ENCODE results near the gene CELA2B.

DNA sequence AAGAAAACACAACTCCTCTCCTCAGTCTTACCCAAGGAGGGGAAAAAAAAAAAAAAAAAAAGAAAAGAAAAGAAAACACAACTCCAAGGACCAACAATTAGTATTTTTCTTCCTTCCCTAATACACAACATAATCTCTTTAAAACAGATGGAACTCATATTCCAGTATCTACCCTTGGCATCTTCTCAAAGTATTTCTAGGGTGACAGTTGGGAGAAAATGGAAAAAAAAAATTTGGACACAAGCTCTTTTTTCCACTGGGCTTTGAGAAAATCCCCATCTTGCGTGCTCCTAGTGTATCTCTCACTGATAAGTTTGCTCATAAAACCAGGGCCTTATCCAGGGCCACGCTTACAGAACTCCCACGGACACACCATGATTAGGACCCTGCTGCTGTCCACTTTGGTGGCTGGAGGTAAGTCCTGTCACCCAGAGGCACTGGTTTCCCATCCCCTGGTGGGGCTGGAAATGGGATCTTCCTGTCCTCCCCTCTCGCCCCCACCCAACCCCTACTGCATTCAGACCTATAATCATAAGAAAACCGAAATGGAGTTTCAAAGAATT, at the start of gene CELA2B:
- TF ChIP-seq, protein P1, sequence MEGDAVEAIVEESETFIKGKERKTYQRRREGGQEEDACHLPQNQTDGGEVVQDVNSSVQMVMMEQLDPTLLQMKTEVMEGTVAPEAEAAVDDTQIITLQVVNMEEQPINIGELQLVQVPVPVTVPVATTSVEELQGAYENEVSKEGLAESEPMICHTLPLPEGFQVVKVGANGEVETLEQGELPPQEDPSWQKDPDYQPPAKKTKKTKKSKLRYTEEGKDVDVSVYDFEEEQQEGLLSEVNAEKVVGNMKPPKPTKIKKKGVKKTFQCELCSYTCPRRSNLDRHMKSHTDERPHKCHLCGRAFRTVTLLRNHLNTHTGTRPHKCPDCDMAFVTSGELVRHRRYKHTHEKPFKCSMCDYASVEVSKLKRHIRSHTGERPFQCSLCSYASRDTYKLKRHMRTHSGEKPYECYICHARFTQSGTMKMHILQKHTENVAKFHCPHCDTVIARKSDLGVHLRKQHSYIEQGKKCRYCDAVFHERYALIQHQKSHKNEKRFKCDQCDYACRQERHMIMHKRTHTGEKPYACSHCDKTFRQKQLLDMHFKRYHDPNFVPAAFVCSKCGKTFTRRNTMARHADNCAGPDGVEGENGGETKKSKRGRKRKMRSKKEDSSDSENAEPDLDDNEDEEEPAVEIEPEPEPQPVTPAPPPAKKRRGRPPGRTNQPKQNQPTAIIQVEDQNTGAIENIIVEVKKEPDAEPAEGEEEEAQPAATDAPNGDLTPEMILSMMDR (IDR thresholded peaks at IDR 0.05; ENCODE audit: low read depth, low read length), result no peak
- no peak for TF ChIP-seq EZH2phosphoT487 (IDR thresholded peaks at IDR 0.05; ENCODE audit: low read depth)
